ENCODE measurements around the gene ALDH4A1. TPM values are rescaled to one million over a fixed set of nuclear protein-coding genes. Genes with fewer than 3 reads are reported as not detected.

The ALDH4A1 gene
- total and polyA plus RNA-seq, 2 experiments from 2014 or later, result 103 to 122 TPM

DNA sequence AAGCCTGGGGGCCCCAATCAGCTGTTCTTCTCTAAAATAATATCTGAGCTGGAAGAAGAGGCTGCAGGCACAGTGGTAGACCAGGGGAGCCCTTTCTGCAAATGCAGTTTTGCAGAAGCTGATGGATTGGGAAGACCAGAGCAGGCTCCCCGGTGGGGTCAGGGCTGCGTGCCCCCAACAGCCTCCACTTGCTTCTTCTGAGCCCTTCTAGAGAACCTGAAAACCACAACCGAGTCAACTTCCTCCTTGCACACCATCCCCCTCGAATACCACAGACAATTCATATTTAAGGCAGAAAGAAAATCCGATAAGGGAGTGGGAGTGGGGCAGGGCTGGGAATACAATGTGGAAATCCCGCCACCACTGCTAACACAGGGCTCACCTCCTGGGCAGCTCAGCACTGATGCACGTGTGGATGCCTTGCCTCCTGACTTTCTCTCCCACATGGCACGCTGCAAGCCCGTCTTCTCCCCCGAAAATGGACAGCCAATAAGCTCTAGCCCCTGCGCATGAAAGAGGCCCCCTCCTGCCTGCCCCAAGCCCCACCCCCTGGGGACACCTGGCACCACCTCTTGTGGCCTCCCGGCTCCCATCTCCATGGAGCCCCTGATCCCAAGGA is 25.4 kb upstream of the ALDH4A1 start:
- no peaks in the 10 kb centered on the region for H3K27me3 ChIP-seq
- TF ChIP-seq CTCF (IDR thresholded peaks at IDR 0.05; ENCODE audit: low read depth, low read length), result no peak
- no peak overlapping the region for H3K27ac ChIP-seq
- DNase-seq (ENCODE audit: low read depth in 1 of 2, low spot score in 1 of 2), result peak in 1 of 2 donors; percentile 67
- no peaks in the 10 kb centered on the region for H3K9me3 ChIP-seq (ENCODE audit: low read depth)
- peaks cover 22% of the 10 kb centered on the region for H3K4me1 ChIP-seq (ENCODE audit: low read depth)
- H3K4me3 ChIP-seq, result no peak overlapping the region
- H3K36me3 ChIP-seq, result no peaks in the 10 kb centered on the region

- H3K27me3 ChIP-seq, result no peaks in the 10 kb centered on the region
- H3K4me3 ChIP-seq, result no peak overlapping the region
- H3K9me3 ChIP-seq (ENCODE audit: low read depth), result no peaks in the 10 kb centered on the region
- H3K36me3 ChIP-seq, result no peaks in the 10 kb centered on the region
- peaks cover 24% of the 10 kb centered on the region for H3K4me1 ChIP-seq (ENCODE audit: low read depth)
- TF ChIP-seq CTCF (IDR thresholded peaks at IDR 0.05; ENCODE audit: low read depth, low read length), result no peak
- no peak for DNase-seq (ENCODE audit: low read depth in 1 of 2, low spot score in 1 of 2)
- no peak overlapping the region for H3K27ac ChIP-seq
Observed at GRCh38 chr1:18927082-18927653, 24.8 kb upstream of the ALDH4A1 start.

DNA sequence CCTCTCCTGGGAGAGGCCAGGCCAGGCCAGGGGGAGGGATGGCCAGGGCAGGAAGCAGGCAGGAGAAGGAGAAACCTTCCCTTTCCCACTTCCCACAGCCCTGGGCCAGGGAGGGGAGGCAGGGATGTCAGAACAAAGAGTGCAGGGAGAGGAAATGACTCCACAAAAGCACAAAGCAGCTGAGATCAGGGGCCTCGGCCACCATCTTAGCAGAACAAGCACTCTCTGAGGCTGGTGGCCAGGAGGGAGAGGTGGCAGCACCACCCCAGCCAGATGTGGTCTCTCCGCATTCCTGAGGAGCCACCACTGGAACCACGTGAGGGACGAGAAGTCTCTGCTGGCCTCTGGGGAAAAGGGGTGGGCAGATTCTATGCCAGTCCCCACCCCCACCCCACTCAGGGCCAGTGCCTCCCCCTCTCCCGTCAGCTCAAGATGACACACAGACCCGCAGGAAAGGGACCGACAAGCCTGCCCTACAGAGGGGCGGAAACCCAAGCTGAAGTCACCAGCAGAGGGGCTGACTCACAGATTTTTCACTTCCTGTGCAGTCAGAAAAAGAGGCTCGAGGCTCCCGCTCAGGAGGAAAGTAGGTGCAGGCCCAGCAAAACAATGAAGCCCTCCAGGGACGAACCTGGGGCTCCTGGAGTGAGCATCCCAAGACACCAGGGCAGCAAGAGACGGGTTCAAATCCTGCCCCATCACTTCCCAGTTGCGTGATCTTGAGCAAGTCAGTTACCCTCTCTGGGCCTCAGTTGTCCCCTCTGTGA is 24.1 kb upstream of the ALDH4A1 start:
- no peak overlapping the region for H3K27ac ChIP-seq
- peak in 1 of 2 donors; percentile 94 for DNase-seq (ENCODE audit: low read depth in 1 of 2, low spot score in 1 of 2)
- TF ChIP-seq CTCF (IDR thresholded peaks at IDR 0.05; ENCODE audit: low read depth, low read length), result no peak
- no peaks in the 10 kb centered on the region for H3K36me3 ChIP-seq
- no peaks in the 10 kb centered on the region for H3K27me3 ChIP-seq
- no peaks in the 10 kb centered on the region for H3K9me3 ChIP-seq (ENCODE audit: low read depth)
- peaks cover 31% of the 10 kb centered on the region for H3K4me1 ChIP-seq (ENCODE audit: low read depth)
- no peak overlapping the region for H3K4me3 ChIP-seq

GRCh38 chr1:18925279-18925678 is 22.9 kb upstream of the ALDH4A1 start:
- Histone ChIP-seq H3K27ac (no peak overlapping the region), H3K9me3 (ENCODE audit: low read depth) (no peaks in the 10 kb centered on the region), H3K36me3 (no peaks in the 10 kb centered on the region), H3K4me3 (no peak overlapping the region), H3K27me3 (no peaks in the 10 kb centered on the region), H3K4me1 (ENCODE audit: low read depth) (peaks cover 35% of the 10 kb centered on the region)
- DNase-seq (ENCODE audit: low read depth in 1 of 2, low spot score in 1 of 2), result no peak
- TF ChIP-seq CTCF (IDR thresholded peaks at IDR 0.05; ENCODE audit: low read depth, low read length), result no peak

DNA sequence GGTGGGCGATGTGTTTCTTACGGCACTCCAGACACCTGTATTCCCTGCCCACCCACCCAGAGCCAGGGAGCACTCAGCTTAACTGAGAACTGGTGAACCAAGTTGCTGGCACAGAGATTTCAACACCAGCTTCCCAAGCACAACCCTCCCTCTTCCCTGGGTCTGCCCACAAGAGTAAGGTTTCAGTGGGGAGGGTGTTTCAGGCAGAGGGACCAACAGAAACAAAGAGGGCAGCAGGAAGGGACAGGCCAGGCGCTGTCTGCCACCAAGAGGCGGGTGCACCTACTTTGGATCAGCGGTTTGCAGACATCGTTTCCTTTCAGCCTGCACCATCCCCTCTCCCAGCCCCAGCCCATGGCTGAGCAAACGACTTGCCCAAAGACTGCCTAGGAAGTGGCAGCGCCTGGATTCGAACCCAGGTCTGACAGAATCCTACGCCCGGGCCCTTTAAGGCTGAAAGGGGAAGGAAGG is 21.9 kb upstream of the ALDH4A1 start:
- Histone ChIP-seq H3K27ac (peak overlapping the region; percentile 66), H3K9me3 (ENCODE audit: low read depth) (no peaks in the 10 kb centered on the region), H3K36me3 (no peaks in the 10 kb centered on the region), H3K4me1 (ENCODE audit: low read depth) (peaks cover 39% of the 10 kb centered on the region), H3K4me3 (no peak overlapping the region), H3K27me3 (no peaks in the 10 kb centered on the region)
- no peak for TF ChIP-seq CTCF (IDR thresholded peaks at IDR 0.05; ENCODE audit: low read depth, low read length)
- DNase-seq (ENCODE audit: low read depth in 1 of 2, low spot score in 1 of 2), result peak in 1 of 2 donors; percentile 44
